CD4-positive, CD25-positive, alpha-beta regulatory T cell (primary cell): Measurements from ENCODE around the gene TEC. TPM values are rescaled to one million over a fixed set of nuclear protein-coding genes. Genes with fewer than 3 reads are reported as not detected.

Experiments used
- ATAC-seq, 2 donors: fragments of 150-1000 bp; cut with Tn5 transposase; one replicate each; pipeline ENCODE4 v1.10.0; 2021; ENCODE audit warnings: low read depth in 2 of 2, moderate number of reproducible peaks in 2 of 2, moderate library complexity in 1 of 2
- DNase-seq, 3 donors: peaks; one replicate each; pipeline versions ENCODE4 v3.0.0 to v3.0.0-alpha.2; 2012 to 2022; ENCODE audit warnings: mixed read lengths in 1 of 3
- H3K27ac ChIP-seq: one replicate; pipeline ENCODE4 v1.7.0; 2013; ENCODE audit warnings: mild to moderate bottlenecking, low read length; ENCODE audit not compliant: insufficient read depth, poor library complexity, severe bottlenecking
- H3K27me3 ChIP-seq: one replicate; pipeline ENCODE4 v1.7.0; 2013; ENCODE audit warnings: low read length; ENCODE audit not compliant: control insufficient read depth, insufficient read depth
- H3K36me3 ChIP-seq: one replicate; pipeline ENCODE4 v1.7.0; 2013; ENCODE audit warnings: mild to moderate bottlenecking, low read length, moderate library complexity; ENCODE audit not compliant: control insufficient read depth, insufficient read depth
- H3K4me1 ChIP-seq: 2 replicates; pipeline ENCODE4 v1.7.0; 2013; ENCODE audit warnings: mild to moderate bottlenecking, low read length; ENCODE audit not compliant: insufficient read depth, control insufficient read depth, poor library complexity, severe bottlenecking
- H3K4me3 ChIP-seq: one replicate; pipeline ENCODE4 v1.7.0; 2013; ENCODE audit warnings: low read depth, mild to moderate bottlenecking, low read length, moderate library complexity
- H3K9me3 ChIP-seq, 2 experiments: 1 replicate in 1 of 2; 2 replicates in 1 of 2; pipeline ENCODE4 v1.7.0; 2013; ENCODE audit warnings: low read length in 2 of 2, mild to moderate bottlenecking in 1 of 2, moderate library complexity in 1 of 2; ENCODE audit not compliant: control insufficient read depth in 2 of 2
- H3K27ac Mint-ChIP-seq, 3 donors: one replicate each; pipeline ENCODE4 v1.8.0; 2020 to 2022; ENCODE audit warnings: mild to moderate bottlenecking in 3 of 3, mixed read lengths in 3 of 3, moderate library complexity in 2 of 3
- H3K27me3 Mint-ChIP-seq: one replicate; pipeline ENCODE4 v1.8.0; 2022; ENCODE audit warnings: mild to moderate bottlenecking, mixed read lengths
- H3K36me3 Mint-ChIP-seq: one replicate; pipeline ENCODE4 v1.8.0; 2020; ENCODE audit warnings: mixed read lengths
- H3K4me1 Mint-ChIP-seq, 4 donors: one replicate each; pipeline ENCODE4 v1.8.0; 2020 to 2022; ENCODE audit warnings: mixed read lengths in 4 of 4, mild to moderate bottlenecking in 1 of 4
- H3K4me3 Mint-ChIP-seq, 4 donors: one replicate each; pipeline ENCODE4 v1.8.0; 2020 to 2022; ENCODE audit warnings: mild to moderate bottlenecking in 4 of 4, mixed read lengths in 4 of 4, moderate library complexity in 3 of 4
- H3K9me3 Mint-ChIP-seq, 7 donors: one replicate each; pipeline ENCODE4 v1.8.0; 2020 to 2022; ENCODE audit warnings: mixed read lengths in 7 of 7, mild to moderate bottlenecking in 3 of 7, moderate library complexity in 2 of 7
- polyA plus RNA-seq, 4 donors: library from polyadenylated mRNA; unstranded; fragments of 300-500 nt; fragmentation: Illumina TruSeq; gene quantifications; one replicate each; pipeline ENCODE4 v1.2.3, GENCODE V29; 2021
- total RNA-seq: library from RNA; stranded (reverse); gene quantifications from one replicate; pipeline ENCODE4 v1.2.3, GENCODE V29; 2022

TEC gene
- total and polyA plus RNA-seq, 5 donors from 2014 or later, result 0.17 to 3.0 (median 1.2) TPM

DNA sequence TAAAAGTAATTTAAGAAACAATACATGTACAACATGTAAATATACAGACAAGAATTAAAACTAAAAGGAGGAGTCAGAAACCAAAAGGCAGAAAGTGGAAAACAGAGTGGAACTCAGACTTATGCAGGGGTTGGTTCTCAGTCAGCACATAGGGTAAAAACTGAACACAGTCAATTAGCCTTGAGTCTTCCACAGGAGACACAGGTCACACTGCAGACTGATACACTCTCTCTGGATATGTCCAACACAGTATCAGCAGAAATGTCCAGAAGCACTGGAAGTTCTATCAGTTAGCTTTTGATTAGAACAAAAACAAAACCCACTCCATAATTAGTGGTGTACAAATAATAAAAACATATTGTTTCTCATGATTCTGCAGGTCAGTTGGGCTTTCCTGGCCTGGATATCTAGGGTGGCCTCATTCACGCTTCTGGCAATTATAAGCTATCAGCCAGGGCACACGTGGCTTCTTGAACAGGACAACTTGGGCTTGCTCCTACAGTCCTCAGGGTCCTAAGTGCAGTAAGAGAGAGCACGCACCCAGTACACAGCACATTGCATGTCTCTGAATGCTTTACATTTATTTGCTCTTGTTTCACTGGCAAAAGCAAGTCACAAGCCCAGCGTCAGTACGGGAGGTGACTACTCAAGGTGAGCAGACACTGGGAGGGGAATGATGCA lies 21.6 kb downstream of the TEC start:
- Mint-ChIP-seq H3K36me3 (no peaks in the 10 kb centered on the region), H3K4me3 (no peak overlapping the region), H3K4me1 (peaks cover 0 to 2% (median 0%) of the 10 kb centered on the region in 4 donors), H3K27ac (no peak overlapping the region), H3K9me3 (peaks cover 0 to 3% (median 0%) of the 10 kb centered on the region in 7 donors), H3K27me3 (peaks cover 4% of the 10 kb centered on the region)
- no peaks in the 10 kb centered on the region for H3K9me3 ChIP-seq
- no peak overlapping the region for H3K27ac ChIP-seq
- no peaks in the 10 kb centered on the region for H3K27me3 ChIP-seq
- no peaks in the 10 kb centered on the region for H3K4me1 ChIP-seq
- no peak for ATAC-seq
- H3K36me3 ChIP-seq, result no peaks in the 10 kb centered on the region
- no peak for DNase-seq
- H3K4me3 ChIP-seq, result no peak overlapping the region

DNA sequence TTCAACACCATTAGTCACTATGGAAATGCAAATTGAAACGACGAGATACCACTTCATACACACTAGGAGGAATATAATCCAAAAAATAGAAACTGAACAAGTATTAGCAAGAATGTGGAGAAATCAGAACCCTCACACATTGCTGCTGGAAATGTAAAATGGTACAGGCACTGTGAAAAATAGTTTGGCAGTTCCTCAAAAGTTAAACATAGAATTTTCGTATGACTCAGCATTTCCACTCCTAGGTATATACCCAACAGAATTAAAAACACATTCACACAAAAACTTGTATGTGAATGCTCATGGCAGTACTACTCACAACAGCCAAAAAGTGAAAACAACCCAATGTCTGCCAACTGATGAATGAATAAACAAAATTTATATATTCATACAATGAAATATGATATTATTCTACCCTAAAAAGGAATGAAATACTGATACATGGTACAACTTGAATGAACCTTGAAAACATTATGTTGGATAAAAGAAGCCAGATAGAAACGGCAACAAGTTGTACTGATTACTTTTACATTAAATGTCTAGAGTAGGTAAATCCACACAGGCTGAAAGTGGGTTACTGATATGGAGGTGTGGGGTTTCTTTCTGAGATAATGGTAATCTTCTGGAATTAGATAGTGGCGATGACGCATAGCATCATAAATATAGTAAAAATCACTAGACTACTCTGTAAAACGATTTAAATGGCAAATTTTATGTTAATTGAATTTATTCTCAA lies 22.3 kb downstream of the TEC start:
- DNase-seq (no peak), ATAC-seq (no peak)
- no peak overlapping the region for H3K27ac ChIP-seq
- no peaks in the 10 kb centered on the region for H3K4me1 ChIP-seq
- no peaks in the 10 kb centered on the region for H3K27me3 ChIP-seq
- H3K36me3 Mint-ChIP-seq, result no peaks in the 10 kb centered on the region
- peaks cover 4% of the 10 kb centered on the region for H3K27me3 Mint-ChIP-seq
- no peaks in the 10 kb centered on the region for H3K36me3 ChIP-seq
- H3K9me3 Mint-ChIP-seq, result peaks cover 0 to 3% (median 0%) of the 10 kb centered on the region in 7 donors
- H3K4me3 Mint-ChIP-seq, result no peak overlapping the region
- peaks cover 0 to 2% (median 0%) of the 10 kb centered on the region in 4 donors for H3K4me1 Mint-ChIP-seq
- no peak overlapping the region for H3K4me3 ChIP-seq
- H3K9me3 ChIP-seq, result no peaks in the 10 kb centered on the region
- H3K27ac Mint-ChIP-seq, result no peak overlapping the region

DNA sequence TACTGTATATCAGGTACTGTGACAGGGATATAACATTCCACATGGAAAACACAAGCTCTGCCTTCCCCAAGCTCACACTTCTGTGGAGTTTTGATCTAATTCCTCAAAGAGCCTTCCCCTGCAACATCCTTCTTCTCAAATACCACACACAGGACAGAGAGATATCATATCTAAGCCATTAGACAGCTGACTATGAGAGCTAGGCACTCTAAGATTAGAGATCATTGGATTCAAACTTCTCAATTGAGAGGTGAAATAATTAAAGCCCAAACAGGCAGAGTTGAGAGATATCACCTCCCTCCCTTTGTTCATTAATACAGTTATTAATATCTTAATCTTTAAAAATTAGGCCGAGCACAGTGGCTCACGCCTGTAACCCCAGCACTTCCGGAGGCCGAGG lies 25.0 kb downstream of the TEC start:
- H3K27me3 Mint-ChIP-seq, result peaks cover 8% of the 10 kb centered on the region
- ATAC-seq (no peak), DNase-seq (no peak)
- H3K27ac Mint-ChIP-seq, result no peak overlapping the region
- H3K27ac ChIP-seq, result no peak overlapping the region
- H3K27me3 ChIP-seq, result no peaks in the 10 kb centered on the region
- no peaks in the 10 kb centered on the region for H3K4me1 ChIP-seq
- no peaks in the 10 kb centered on the region for H3K9me3 ChIP-seq
- H3K4me3 Mint-ChIP-seq, result no peak overlapping the region
- no peak overlapping the region for H3K4me3 ChIP-seq
- peaks cover 0 to 3% (median 0%) of the 10 kb centered on the region in 7 donors for H3K9me3 Mint-ChIP-seq
- no peaks in the 10 kb centered on the region for H3K36me3 Mint-ChIP-seq
- H3K36me3 ChIP-seq, result no peaks in the 10 kb centered on the region
- peaks cover 0 to 2% (median 0%) of the 10 kb centered on the region in 4 donors for H3K4me1 Mint-ChIP-seq

DNA sequence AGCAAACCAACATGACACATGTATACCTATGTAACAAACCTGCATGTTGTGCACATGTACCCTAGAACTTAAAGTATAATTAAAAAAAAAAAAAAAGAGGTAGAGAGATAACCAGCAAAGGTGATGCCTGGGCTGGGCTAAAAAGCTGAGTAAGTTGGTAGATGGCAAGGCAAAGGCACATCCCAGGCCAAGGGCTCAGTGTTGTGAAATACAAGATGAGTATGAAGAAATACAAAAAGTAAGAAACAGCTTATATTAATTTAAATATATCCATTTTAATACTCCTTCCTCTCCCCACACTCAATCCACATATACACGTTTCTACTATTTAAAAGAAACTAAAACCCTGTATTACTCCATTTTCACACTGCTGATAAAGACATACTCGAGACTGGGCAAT lies 25.8 kb downstream of the TEC start:
- Mint-ChIP-seq H3K27ac (no peak overlapping the region), H3K4me1 (peaks cover 0 to 2% (median 0%) of the 10 kb centered on the region in 4 donors), H3K4me3 (no peak overlapping the region), H3K9me3 (peaks cover 0 to 3% (median 0%) of the 10 kb centered on the region in 7 donors), H3K27me3 (peaks cover 8% of the 10 kb centered on the region), H3K36me3 (no peaks in the 10 kb centered on the region)
- Histone ChIP-seq H3K4me1 (no peaks in the 10 kb centered on the region), H3K4me3 (no peak overlapping the region), H3K9me3 (no peaks in the 10 kb centered on the region), H3K27ac (no peak overlapping the region), H3K27me3 (no peaks in the 10 kb centered on the region), H3K36me3 (no peaks in the 10 kb centered on the region)
- ATAC-seq (no peak), DNase-seq (no peak)

DNA sequence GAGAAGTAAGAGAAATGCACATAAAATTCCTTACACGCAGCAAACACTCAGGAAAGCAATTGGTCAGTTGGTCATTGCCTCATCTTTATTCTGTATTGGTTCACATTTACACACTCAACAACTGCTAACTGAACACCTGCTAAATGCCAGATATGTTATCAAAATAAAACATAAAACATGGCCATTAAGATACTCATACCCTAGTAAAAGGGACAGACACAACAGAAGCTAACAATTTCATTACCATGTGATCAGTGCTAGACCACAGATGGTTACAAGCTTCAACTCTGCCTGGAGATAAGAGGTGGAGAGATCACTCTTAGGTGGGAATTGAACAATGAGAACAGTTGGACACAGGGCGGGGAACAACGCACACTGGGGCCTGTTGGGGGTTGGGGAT lies 26.2 kb downstream of the TEC start:
- no peak overlapping the region for H3K4me3 Mint-ChIP-seq
- H3K27me3 Mint-ChIP-seq, result peaks cover 8% of the 10 kb centered on the region
- H3K36me3 ChIP-seq, result no peaks in the 10 kb centered on the region
- peaks cover 0 to 2% (median 0%) of the 10 kb centered on the region in 4 donors for H3K4me1 Mint-ChIP-seq
- H3K4me3 ChIP-seq, result no peak overlapping the region
- H3K9me3 Mint-ChIP-seq, result peaks cover 0 to 3% (median 0%) of the 10 kb centered on the region in 7 donors
- H3K9me3 ChIP-seq, result no peaks in the 10 kb centered on the region
- ATAC-seq, result no peak
- H3K27ac ChIP-seq, result no peak overlapping the region
- H3K27me3 ChIP-seq, result no peaks in the 10 kb centered on the region
- no peaks in the 10 kb centered on the region for H3K4me1 ChIP-seq
- no peak for DNase-seq
- H3K36me3 Mint-ChIP-seq, result no peaks in the 10 kb centered on the region
- H3K27ac Mint-ChIP-seq, result no peak overlapping the region

DNA sequence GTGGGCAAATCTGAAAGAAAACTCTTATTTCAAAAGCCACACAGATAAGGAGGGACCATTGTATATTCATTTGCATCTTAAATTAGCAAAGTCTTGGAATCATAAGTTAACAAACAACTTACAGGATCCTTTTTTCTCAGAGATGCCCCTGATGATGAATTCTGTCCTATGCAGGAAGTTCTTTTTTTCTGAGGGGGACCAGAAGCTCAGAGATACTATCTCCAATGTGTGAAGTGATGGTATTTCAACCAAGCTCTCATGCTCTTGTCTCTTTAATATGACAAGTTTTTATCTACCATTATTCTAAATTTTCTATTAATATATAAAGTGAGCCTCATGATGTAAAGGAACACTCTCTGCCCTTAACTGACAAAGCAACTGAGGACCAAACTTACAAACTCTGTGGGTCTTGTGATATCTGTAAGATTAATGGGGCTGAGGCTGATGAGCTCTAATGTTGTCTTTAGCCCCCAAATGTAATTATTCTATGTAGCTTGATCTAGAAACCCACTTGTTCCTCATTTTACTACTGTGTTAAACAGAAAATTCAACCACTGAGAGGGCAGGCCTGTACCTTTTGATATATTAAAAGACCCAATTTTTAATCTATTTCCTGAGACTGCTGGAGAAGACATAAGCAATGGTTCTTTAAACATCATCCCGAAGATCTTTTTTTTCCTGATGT lies 27.0 kb downstream of the TEC start:
- peaks cover 0 to 3% (median 0%) of the 10 kb centered on the region in 7 donors for H3K9me3 Mint-ChIP-seq
- no peak overlapping the region for H3K4me3 Mint-ChIP-seq

DNA sequence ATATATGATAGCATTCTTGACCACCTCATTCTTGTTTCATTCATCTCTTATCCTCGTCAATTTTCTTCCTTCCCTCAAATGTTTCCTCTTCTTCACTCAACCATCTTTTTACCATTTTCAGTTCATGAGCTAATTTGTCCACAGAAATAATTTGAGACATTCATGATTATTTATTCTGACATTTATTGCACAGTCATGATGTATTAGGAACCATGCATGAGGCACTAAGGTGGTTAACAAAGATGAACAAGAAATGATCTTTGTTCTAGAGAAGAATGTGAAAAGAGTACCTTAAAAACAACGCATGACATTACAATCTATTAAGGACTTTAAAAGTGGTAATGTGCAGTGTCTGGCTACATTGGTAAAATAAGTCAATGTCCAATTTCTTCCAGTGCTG lies 27.9 kb downstream of the TEC start:
- Mint-ChIP-seq H3K27ac (no peak overlapping the region), H3K36me3 (no peaks in the 10 kb centered on the region), H3K4me3 (no peak overlapping the region), H3K4me1 (peaks cover 0 to 4% (median under 1%) of the 10 kb centered on the region in 4 donors), H3K27me3 (peaks cover 8% of the 10 kb centered on the region), H3K9me3 (peaks cover 0 to 3% (median 0%) of the 10 kb centered on the region in 7 donors)
- H3K4me1 ChIP-seq, result no peaks in the 10 kb centered on the region
- H3K36me3 ChIP-seq, result no peaks in the 10 kb centered on the region
- ATAC-seq, result no peak
- DNase-seq, result no peak
- no peaks in the 10 kb centered on the region for H3K9me3 ChIP-seq
- no peak overlapping the region for H3K27ac ChIP-seq
- H3K4me3 ChIP-seq, result no peak overlapping the region
- H3K27me3 ChIP-seq, result no peaks in the 10 kb centered on the region

More for the DNA sequence above, 27.0 kb downstream of the TEC start:
- Histone ChIP-seq H3K36me3 (no peaks in the 10 kb centered on the region), H3K9me3 (no peaks in the 10 kb centered on the region), H3K4me3 (no peak overlapping the region), H3K4me1 (no peaks in the 10 kb centered on the region), H3K27me3 (no peaks in the 10 kb centered on the region), H3K27ac (no peak overlapping the region)
- Mint-ChIP-seq H3K36me3 (no peaks in the 10 kb centered on the region), H3K27ac (no peak overlapping the region), H3K27me3 (peaks cover 8% of the 10 kb centered on the region), H3K4me1 (peaks cover 0 to 2% (median 0%) of the 10 kb centered on the region in 4 donors)
- ATAC-seq (no peak), DNase-seq (no peak)
